HFFc6 (cell line): Measurements from ENCODE around the gene TAGLN2. TPM values are rescaled to one million over a fixed set of nuclear protein-coding genes. Genes with fewer than 3 reads are reported as not detected.
"Not testable (repeated sequence)": the region's sequence is repeated elsewhere in the genome, so short reads cannot be mapped to it uniquely, and the experiment has no call there.

Experiments used
- DNase-seq: peaks from one replicate; pipeline ENCODE4 v3.0.0-alpha.2; 2018
- H3K27ac Mint-ChIP-seq: 2 replicates; pipeline ENCODE4 v1.8.0; 2020; ENCODE audit warnings: mild to moderate bottlenecking, mixed read lengths
- H3K27me3 Mint-ChIP-seq: 2 replicates; pipeline ENCODE4 v1.8.0; 2021; ENCODE audit warnings: mild to moderate bottlenecking, moderate library complexity, mixed read lengths; ENCODE audit not compliant: insufficient read depth
- H3K36me3 Mint-ChIP-seq: 2 replicates; pipeline ENCODE4 v1.8.0; 2021; ENCODE audit warnings: low read depth, mixed read lengths
- H3K4me1 Mint-ChIP-seq: 2 replicates; pipeline ENCODE4 v1.8.0; 2020; ENCODE audit warnings: low read depth, mixed read lengths
- H3K4me3 Mint-ChIP-seq: 2 replicates; pipeline ENCODE4 v1.8.0; 2020; ENCODE audit warnings: mild to moderate bottlenecking, moderate library complexity, mixed read lengths
- H3K9me3 Mint-ChIP-seq: 2 replicates; pipeline ENCODE4 v1.8.0; 2020; ENCODE audit warnings: mild to moderate bottlenecking, mixed read lengths
- total RNA-seq, 6 experiments: library from RNA; stranded (reverse); fragmentation: NEBNext Ultra II Directional; extraction: Animal tissue kit (Norgen Biotek cat#: 25700); gene quantifications; 2 replicates in 1 of 6; 3 replicates in 5 of 6; pipeline ENCODE4 v1.2.3, GENCODE V29; 2021
- TF ChIP-seq, protein P1 (sequence below): fragments of 200-600 bp; sonication (generic); IDR thresholded peaks from 2 replicates; pipeline ENCODE4 v1.5.0; 2021; ENCODE audit warnings: antibody characterized with exemption, mild to moderate bottlenecking

TAGLN2 gene
- total RNA-seq, 6 experiments from 2014 or later: 560 to 914 (median 815) TPM

DNA sequence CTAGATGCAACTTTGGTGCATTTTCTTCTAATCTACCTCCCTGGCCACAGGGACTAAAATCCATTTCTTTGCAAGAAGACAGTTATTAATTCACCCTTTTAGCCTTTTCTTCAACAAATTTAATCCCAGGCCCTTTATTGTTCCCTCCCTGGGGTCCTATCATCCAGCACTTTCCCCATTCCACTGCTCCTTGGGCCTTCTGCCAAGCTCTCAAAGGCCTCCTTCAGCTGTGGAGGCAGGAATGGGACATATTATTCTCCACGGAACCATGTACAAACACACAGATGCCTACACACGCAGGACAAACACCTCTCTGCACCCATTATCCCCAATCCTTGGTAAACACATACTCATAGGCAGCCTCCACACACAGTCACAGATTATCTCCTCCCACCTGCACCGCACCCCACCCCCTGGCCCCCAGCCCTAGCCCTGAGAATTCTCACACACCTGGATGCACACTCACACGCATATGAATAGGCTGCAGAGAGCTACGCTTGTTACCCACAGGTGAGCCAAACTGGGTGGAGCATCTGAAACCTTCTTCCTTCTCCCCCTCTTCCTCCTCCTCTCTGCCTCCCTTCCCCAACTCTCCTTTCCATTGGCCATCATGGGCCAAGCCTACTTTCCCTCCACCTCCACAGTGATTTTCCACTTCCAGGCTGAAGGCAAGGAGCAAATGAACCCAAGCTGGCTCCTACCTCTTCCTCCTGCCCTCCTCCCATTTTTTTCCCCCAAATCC lies 11.7 kb downstream of the TAGLN2 start:
- no peaks in the 10 kb centered on the region for H3K9me3 Mint-ChIP-seq
- H3K27ac Mint-ChIP-seq: peak overlapping the region; percentile 97
- H3K36me3 Mint-ChIP-seq: peaks cover 37% of the 10 kb centered on the region
- TF ChIP-seq, protein P1, sequence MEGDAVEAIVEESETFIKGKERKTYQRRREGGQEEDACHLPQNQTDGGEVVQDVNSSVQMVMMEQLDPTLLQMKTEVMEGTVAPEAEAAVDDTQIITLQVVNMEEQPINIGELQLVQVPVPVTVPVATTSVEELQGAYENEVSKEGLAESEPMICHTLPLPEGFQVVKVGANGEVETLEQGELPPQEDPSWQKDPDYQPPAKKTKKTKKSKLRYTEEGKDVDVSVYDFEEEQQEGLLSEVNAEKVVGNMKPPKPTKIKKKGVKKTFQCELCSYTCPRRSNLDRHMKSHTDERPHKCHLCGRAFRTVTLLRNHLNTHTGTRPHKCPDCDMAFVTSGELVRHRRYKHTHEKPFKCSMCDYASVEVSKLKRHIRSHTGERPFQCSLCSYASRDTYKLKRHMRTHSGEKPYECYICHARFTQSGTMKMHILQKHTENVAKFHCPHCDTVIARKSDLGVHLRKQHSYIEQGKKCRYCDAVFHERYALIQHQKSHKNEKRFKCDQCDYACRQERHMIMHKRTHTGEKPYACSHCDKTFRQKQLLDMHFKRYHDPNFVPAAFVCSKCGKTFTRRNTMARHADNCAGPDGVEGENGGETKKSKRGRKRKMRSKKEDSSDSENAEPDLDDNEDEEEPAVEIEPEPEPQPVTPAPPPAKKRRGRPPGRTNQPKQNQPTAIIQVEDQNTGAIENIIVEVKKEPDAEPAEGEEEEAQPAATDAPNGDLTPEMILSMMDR: no peak
- DNase-seq: no peak
- peaks cover 98% of the 10 kb centered on the region for H3K4me1 Mint-ChIP-seq
- H3K27me3 Mint-ChIP-seq: peaks cover 14% of the 10 kb centered on the region; the same call in 1 of the 2 replicates
- H3K4me3 Mint-ChIP-seq: peak overlapping the region; percentile 35

- H3K36me3 Mint-ChIP-seq: peaks cover 23% of the 10 kb centered on the region
- H3K27me3 Mint-ChIP-seq: peaks cover 8% of the 10 kb centered on the region
- H3K4me1 Mint-ChIP-seq: peaks cover 77% of the 10 kb centered on the region
- TF ChIP-seq, protein P1: no peak
- no peak for DNase-seq
- H3K27ac Mint-ChIP-seq: peak overlapping the region; percentile 97
- H3K9me3 Mint-ChIP-seq: no peaks in the 10 kb centered on the region
- no peak overlapping the region for H3K4me3 Mint-ChIP-seq
Observed at GRCh38 chr1:159911326-159912070, 13.8 kb downstream of the TAGLN2 start.

- peaks cover 6% of the 10 kb centered on the region for H3K9me3 Mint-ChIP-seq
- peak overlapping the region; percentile 46 for H3K27ac Mint-ChIP-seq
- TF ChIP-seq, protein P1: no peak
- H3K27me3 Mint-ChIP-seq: peaks cover 3% of the 10 kb centered on the region; the same call in 1 of the 2 replicates
- no peak for DNase-seq
- H3K4me3 Mint-ChIP-seq: no peak overlapping the region
- H3K36me3 Mint-ChIP-seq: peaks cover 16% of the 10 kb centered on the region
- H3K4me1 Mint-ChIP-seq: peaks cover 45% of the 10 kb centered on the region
Observed at GRCh38 chr1:159908031-159908940, 17.0 kb downstream of the TAGLN2 start.

DNA sequence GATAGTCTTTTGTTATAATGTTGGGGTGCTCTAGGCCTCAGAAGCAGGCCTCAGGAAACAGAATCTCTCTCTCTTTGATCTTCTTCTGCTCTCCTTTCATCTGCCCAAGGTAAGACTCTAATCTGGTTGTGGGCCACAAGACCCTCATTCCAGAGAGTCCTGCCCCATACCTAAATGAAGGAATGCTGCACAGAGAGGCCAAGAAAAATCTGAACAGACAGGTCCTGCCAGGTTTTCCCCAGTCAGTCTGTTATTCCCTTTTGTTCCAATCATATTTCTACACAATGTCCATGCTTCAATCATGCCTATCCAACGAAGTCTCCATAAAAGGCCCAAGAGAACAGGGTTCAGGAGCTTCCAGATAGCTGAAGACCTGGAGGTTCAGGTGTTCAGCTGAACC lies 18.3 kb downstream of the TAGLN2 start:
- peaks cover 8% of the 10 kb centered on the region for H3K36me3 Mint-ChIP-seq
- TF ChIP-seq, protein P1: no peak
- H3K4me1 Mint-ChIP-seq: peaks cover 32% of the 10 kb centered on the region
- DNase-seq: no peak
- no peak overlapping the region for H3K27ac Mint-ChIP-seq
- H3K4me3 Mint-ChIP-seq: no peak overlapping the region
- peaks cover 6% of the 10 kb centered on the region for H3K9me3 Mint-ChIP-seq
- peaks cover 3% of the 10 kb centered on the region; the same call in 1 of the 2 replicates for H3K27me3 Mint-ChIP-seq

GRCh38 chr1:159904036-159904435 lies 21.3 kb downstream of the TAGLN2 start:
- not testable (repeated sequence) for H3K27me3 Mint-ChIP-seq, H3K9me3 Mint-ChIP-seq, H3K27ac Mint-ChIP-seq, H3K36me3 Mint-ChIP-seq, H3K4me3 Mint-ChIP-seq, DNase-seq
- H3K4me1 Mint-ChIP-seq: peaks cover 13% of the 10 kb centered on the region
